Colon (tissue), 2 donors: ENCODE data around the gene PAX3.

Experiments used
- FAIRE-seq: peaks from 2 replicates; lab custom pipeline; 2012; peaks lifted over from hg19 to GRCh38; lab: Jason Lieb, UNC
- donor health status: control.
- donor health status: control.

PAX3 gene

GRCh38 chr2:222298311-222299150 lies at the start of gene PAX3:
PAX3 (minus strand) TSS chr2:222298998; CDS start chr2:222298615, 383 bp downstream.
- no peak for FAIRE-seq

- FAIRE-seq = no peak
Observed at GRCh38 chr2:222341331-222341730, 42.5 kb upstream of the PAX3 start.

- no peak for FAIRE-seq
Observed at GRCh38 chr2:222338374-222338773, 39.6 kb upstream of the PAX3 start.

GRCh38 chr2:222336931-222337330 lies 38.1 kb upstream of the PAX3 start:
- FAIRE-seq = no peak

- FAIRE-seq = no peak
Observed at GRCh38 chr2:222336442-222336841, 37.6 kb upstream of the PAX3 start.

- no peak for FAIRE-seq
Observed at GRCh38 chr2:222334914-222335313, 36.1 kb upstream of the PAX3 start.

GRCh38 chr2:222333397-222333796 lies 34.6 kb upstream of the PAX3 start:
- FAIRE-seq = no peak

- no peak for FAIRE-seq
Observed at GRCh38 chr2:222332116-222332515, 33.3 kb upstream of the PAX3 start.

GRCh38 chr2:222330910-222331309 lies 32.1 kb upstream of the PAX3 start:
- FAIRE-seq = no peak

- FAIRE-seq = no peak
Observed at GRCh38 chr2:222322236-222322635, 23.4 kb upstream of the PAX3 start.

- no peak for FAIRE-seq
Observed at GRCh38 chr2:222320436-222321395, 21.9 kb upstream of the PAX3 start.

GRCh38 chr2:222319586-222320435 lies 21.0 kb upstream of the PAX3 start:
- no peak for FAIRE-seq

- no peak for FAIRE-seq
Observed at GRCh38 chr2:222318712-222319585, 20.2 kb upstream of the PAX3 start.

GRCh38 chr2:222318026-222318711 lies 19.4 kb upstream of the PAX3 start:
- no peak for FAIRE-seq

GRCh38 chr2:222315443-222316121 lies 16.8 kb upstream of the PAX3 start:
- FAIRE-seq = no peak

- no peak for FAIRE-seq
Observed at GRCh38 chr2:222313816-222314215, 15.0 kb upstream of the PAX3 start.

GRCh38 chr2:222311978-222312738 lies 13.4 kb upstream of the PAX3 start:
- FAIRE-seq = no peak

- no peak for FAIRE-seq
Observed at GRCh38 chr2:222311319-222311977, 12.7 kb upstream of the PAX3 start.
